Measurements from ENCODE around the gene CNIH3. TPM values are rescaled to one million over a fixed set of nuclear protein-coding genes. Genes with fewer than 3 reads are reported as not detected.
A peak's percentile ranks its signal among the peaks of the same experiment; 100 is the strongest.

CNIH3 gene
- total RNA-seq, 1 donor from 2014 or later = 1.2 TPM

DNA sequence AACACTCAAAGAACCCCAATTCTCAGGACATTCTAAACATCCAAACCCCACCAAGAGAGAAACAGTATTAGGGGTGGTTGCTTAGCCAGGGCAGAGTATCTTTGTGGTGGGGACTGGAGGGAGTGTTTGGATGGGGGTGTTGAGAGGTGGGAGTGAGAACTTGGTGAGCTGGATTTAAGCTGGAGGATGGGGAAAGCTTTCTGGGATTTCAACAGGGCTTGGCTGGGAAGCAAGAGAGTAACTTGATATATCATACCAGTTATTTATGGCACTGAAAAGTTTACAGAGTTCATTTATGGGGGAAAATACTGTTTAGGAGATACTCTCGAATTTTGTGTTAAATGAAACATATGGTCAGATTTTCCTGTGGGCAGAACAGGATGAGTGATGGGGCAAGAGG, 6.8 kb upstream of the CNIH3 start:
- ATAC-seq = no peak
- no peak for DNase-seq (ENCODE audit: missing footprints)
- intact Hi-C loops (cut with DNase I) = no loop called here

DNA sequence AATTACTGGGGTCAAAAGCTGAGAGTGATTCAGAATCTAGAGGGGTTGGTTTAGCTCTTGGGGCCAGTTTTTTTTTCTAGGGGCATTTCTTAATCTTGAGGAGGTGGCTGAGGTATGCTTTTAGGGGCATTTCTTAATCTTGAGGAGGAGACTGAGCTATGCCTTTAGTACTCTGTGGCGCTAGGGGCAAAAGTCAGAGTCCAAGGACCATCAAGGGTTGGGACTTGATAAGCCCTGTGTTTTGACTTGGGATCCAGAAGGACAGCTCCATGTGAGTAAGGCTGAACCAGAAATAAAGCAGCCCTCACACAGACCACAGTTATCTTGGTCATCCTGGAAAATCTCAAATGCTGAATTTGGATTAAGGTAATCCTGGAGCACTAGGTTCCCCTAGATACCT, 3.9 kb upstream of the CNIH3 start:
- no peak for DNase-seq (ENCODE audit: missing footprints)
- intact Hi-C loops (cut with DNase I) = no loop called here
- no peak for ATAC-seq

DNA sequence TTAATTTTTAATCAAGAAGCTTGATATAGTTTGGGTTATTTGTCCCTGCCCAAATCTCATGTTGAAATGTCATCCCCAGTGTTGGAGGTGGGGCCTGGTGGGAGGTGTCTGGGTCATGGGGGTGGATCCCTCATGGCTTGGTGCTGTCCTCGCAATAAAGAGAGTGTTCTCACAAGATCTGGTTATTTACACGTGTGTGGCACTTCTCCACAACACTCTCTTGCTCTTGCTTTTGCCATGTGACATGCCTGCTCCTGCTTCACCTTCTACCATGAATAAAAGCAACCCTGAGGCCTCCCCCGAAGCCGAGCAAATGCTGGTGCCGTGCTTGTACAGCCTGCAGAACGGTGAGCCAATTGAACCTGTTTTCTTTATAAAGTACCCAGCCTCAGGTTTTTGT, 2.6 kb upstream of the CNIH3 start:
- ATAC-seq (no peak), DNase-seq (ENCODE audit: missing footprints) (no peak)
- intact Hi-C loops (cut with DNase I) = no loop called here

DNA sequence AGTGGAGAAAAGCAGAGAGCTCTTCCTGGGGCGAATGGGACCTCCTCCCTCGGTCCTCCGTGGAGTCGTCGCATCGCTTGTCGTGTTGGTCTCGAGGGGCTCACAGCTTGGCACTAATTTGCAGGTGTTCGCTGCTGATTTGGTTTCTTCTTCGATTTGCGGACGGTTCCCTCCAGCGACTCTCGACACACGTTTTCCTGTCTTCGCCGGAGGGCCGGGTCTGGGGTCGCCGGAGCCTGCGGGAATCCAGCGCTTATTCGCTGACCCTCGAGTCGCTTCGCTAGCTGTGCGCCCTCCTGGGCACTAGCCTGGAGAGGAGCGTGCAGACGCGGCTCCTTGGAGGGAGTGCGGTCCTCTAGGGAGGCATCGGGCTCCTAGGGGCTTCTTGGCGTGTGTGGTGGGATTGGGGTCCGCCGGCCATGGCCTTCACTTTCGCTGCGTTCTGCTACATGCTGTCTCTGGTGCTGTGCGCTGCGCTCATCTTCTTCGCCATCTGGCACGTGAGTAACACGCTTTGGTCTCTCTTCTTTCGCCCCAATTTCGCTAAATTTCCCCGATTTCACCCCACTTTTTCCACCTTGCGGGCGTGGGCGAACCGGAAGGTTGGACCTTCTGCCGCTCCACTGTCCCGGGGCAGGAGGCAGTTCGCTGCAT, 766 bp downstream of the CNIH3 start:
- ATAC-seq (no peak), DNase-seq (ENCODE audit: missing footprints) (no peak)
- intact Hi-C loops (cut with DNase I) = no loop called here

DNA sequence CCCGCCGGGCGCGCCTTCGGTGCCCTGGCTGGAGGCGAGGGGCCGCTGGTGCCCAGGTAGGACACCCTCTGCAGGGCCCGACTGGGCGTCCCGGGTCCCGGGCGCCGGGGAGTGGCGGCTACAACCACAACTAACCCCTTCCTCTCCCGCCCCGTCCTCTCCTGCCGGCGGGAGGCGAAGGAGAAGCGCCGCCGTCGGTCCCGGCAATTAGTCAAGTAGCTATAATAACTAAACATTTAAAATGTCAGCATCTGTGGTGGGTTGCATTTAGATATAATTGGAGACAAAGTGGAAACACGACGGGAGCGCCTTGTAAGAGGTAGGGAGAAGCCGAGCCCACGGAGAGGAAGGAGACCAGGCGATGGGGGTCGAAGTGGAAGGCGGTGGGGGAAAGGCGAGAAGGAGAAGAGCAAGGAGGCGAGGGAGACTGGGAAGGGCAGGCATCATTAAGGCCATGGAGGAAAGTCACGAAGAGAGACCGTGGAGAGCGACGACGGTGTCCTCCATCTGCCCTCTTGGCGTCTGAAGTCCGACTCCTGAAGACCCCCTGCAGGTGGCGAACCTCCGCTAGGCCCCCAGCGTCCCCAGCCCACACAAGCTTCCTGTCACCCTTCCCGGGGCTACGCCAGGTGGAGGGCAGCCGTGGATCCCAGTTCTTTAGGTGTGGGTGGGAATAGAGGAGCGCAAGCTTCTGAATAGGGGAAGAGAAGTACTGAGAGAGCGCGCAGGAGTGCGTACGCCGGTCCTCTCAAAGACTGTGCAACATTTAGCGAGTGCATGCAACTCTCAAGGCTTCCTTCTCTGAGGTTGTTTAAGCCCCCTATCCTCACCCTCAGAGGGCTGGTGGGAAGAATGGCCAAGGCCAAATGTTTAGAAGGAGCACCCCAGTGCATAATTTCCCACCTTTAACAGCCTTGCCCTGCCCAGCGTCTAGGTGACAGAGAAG, 1.6 kb downstream of the CNIH3 start:
- ATAC-seq (no peak), DNase-seq (ENCODE audit: missing footprints) (no peak)
- intact Hi-C loops (cut with DNase I) = no loop called here

DNA sequence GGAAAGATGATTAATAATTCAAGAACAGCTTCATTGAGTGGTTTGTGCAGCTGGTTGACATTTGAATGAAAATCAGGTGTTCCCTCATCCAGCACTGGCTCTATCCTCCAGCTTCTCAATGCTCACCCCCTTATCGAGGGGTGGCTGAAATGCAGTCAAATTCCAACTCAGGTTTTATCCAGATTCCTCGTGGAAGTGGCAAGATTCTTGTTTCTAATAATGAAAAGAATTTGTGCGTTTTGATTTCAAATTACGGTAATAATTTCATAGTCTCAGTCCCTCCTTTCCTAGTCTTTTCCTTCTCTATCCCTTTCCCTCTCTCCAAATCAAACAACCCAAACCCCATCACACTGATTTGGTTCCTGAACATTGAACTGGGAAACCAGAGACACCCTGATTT, 3.1 kb downstream of the CNIH3 start:
- DNase-seq (ENCODE audit: missing footprints) = no peak
- intact Hi-C loops (cut with DNase I) = no loop called here
- ATAC-seq = no peak

DNA sequence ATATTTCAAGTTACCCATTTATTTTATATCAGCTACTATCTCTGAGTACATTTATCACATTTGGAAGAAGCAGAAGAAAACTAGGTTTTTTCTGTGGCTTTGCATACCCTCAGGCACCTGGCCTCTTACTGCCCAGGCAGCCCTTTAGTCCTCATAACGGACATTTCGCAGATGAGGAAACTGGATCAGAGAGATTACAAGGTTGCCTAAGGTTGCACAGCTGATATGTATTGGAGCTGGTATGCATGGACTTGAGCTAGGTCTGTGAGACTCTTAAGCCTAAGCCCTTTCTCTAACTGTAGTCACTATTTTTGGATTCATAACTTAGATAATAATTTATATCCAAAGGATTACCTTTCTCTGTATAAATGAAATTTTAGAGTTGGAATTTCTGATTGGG, 4.0 kb downstream of the CNIH3 start:
- DNase-seq (ENCODE audit: missing footprints) = no peak
- intact Hi-C loops (cut with DNase I) = no loop called here
- no peak for ATAC-seq

DNA sequence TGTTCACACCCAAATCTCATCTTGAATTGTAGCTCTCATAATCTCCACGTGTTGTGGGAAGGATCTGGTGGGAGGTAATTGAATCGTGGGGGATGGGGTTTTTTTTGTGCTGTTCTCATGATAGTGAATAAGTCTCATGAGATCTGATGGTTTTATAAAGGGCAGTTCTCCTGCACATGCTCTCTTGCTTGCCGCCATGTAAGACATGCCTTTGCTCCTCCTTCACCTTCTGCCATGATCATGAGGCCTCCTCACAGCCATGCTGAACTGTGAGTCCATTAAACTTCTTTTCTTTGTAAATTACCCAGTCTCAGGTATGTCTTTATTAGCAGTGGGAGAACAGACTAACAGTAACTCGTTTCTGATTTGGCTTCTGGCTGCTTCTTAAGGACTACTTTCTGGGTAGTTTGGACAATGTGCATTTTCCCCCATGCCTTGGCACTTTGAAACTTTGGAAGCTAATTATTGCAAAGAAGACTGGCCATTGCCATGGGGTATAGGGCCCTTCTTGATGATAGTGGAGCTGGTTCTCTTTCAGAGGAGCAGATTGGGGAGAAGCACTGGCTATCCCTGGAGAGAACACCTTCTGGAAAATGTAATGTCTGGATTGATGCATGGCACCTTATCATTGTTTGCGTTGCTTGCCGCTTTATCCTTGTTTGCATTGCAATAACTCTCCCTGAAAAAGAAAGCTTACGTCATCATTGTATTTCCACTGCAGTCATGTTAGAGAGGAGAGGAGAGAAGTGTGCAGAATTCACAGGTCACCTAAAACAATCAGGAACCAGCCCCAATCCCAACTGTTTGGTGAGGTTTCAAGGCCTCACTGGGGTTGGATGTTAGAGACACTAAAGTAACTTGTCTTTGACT, 5.9 kb downstream of the CNIH3 start:
- DNase-seq (ENCODE audit: missing footprints) = no peak

DNA sequence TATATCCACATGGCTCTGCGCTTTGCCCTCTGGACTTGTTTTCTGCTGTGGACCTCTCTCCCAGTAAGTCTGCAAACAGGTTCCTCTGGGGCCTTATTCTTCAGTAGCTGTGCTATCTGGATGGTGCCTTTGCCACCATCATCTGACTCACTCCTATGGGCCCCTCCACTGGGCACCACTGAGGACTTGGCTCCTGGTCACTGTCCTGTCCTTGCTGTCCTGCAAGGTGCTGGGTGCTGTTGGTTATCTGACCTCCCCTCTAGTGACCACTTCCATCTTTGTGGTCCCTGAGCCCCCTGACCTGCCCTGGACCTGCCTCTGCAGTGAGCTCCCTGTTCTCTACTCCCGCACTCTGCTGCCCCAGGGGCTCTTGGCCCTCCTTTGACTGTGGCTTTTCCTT, 6.7 kb downstream of the CNIH3 start:
- no peak for ATAC-seq
- intact Hi-C loops (cut with DNase I) = no loop called here
- no peak for DNase-seq (ENCODE audit: missing footprints)

More for the DNA sequence above, 5.9 kb downstream of the CNIH3 start:
- intact Hi-C loops (cut with DNase I) = no loop called here
- ATAC-seq = no peak

DNA sequence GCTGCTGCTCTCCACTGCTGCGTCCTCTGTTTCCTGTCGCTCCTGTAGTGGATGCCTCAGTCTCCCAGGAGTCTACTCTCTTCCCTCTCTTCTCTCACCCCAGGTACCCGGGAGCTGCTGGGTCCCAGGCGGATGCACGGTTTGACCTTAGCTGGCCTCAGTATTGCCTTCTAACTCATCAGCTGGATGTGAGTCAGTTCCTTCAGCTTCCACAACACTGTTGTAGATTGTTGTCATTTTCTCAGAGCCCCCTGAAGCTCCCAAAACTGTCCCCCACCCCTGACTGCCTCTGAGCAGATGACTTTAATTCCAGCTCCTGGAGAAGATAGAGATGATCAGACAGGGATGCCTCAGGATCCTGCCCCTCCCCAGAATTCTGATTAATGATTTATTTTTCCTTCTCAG, 7.2 kb downstream of the CNIH3 start:
- DNase-seq (ENCODE audit: missing footprints) = no peak
- ATAC-seq = no peak

DNA sequence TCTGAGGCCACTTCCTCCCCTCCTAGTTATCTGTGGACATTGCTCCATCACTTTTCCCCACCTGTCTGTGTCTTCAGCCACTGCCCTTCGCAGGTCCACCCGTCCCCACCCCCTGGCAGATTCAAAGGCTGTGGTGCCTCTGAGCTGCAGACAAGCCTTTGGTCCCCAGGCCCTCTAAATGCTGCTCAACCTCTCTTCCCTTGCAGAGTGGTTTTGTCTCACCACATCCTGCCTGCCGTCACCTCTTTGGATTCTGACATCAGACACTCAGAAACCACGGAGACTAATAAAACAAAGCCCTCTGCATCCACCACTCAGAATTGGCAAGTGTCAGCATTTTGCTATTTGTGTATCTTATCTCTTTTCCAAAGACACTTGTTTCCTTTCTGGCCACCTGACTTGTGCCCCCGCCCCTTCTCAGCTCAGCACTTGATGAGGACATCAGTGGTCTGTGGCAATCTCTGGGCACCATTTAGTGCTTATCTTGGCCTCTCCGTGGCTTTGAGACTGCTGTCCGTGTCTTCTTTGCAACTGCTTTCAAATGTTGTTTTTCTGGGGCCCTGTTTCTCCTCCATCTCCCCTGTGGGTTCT, 7.7 kb downstream of the CNIH3 start:
- no peak for ATAC-seq
- no peak for DNase-seq (ENCODE audit: missing footprints)

More for the DNA sequence above, 7.2 kb downstream of the CNIH3 start:
- intact Hi-C loops (cut with DNase I) = no loop called here

DNA sequence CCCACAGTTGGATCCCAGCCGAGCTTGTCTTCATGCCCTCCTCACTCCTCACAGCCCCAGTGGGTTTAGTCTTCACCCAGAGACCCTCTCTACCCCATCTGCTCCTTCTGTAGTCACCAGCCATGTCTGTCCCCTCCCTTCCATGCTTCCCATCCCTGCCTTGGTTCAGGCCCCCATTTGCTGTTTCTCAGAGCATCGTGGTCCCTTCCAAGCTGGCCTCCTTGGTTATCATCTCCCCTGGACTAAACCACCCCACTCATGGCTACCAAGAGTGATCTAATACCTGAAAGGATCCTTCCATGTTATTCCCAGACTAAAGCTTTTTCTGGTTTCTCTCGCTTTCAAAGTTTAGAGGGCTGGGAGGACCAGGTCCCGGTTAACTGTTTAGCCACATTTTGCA, 8.3 kb downstream of the CNIH3 start:
- no peak for DNase-seq (ENCODE audit: missing footprints)
- intact Hi-C loops (cut with DNase I) = no loop called here

More for the DNA sequence above, 7.7 kb downstream of the CNIH3 start:
- intact Hi-C loops (cut with DNase I) = no loop called here

DNA sequence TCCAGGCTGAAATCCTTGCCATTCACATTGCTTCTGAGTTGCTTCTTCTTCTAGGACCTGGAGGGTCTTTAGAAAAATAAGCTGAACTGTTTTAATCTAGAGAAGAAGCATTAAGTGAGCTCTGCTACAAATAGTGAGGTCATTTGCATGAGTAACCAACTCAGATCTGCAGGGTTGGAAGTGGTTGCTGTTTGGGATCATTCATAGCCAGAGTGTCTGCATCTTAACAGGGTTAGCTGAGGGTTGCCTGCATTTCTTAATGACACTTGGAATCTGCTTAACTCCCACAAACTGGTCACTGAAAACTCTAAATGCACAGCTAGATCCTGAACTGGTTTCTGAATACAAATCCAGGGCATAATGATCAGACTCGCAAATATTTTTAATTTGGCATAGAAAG, 9.9 kb downstream of the CNIH3 start:
- DNase-seq (ENCODE audit: missing footprints) (no peak), ATAC-seq (no peak)
- intact Hi-C loops (cut with DNase I) = no loop called here

More for the DNA sequence above, 8.3 kb downstream of the CNIH3 start:
- ATAC-seq = no peak

DNA sequence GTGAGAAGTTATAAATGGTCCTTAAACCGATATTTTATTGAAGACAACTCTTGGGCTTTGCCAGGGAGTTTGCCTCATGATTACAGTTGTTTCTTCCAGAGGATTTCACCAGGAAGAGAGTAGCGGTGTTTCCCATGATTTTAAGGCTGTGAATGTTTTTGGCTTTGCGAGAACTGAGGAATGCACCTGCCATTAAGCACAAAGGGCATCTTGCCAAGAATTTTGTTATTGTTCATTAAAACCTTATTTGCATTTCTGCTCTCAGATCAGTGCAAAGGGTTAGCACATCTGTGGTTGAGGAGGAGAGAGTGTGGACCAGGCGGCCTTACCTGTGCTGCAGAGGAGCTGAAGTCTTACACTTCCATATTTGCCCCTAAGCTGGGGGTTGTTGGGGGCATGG, 13.8 kb downstream of the CNIH3 start:
- intact Hi-C loops (cut with DNase I) = no loop called here
- ATAC-seq (no peak), DNase-seq (ENCODE audit: missing footprints) (no peak)

DNA sequence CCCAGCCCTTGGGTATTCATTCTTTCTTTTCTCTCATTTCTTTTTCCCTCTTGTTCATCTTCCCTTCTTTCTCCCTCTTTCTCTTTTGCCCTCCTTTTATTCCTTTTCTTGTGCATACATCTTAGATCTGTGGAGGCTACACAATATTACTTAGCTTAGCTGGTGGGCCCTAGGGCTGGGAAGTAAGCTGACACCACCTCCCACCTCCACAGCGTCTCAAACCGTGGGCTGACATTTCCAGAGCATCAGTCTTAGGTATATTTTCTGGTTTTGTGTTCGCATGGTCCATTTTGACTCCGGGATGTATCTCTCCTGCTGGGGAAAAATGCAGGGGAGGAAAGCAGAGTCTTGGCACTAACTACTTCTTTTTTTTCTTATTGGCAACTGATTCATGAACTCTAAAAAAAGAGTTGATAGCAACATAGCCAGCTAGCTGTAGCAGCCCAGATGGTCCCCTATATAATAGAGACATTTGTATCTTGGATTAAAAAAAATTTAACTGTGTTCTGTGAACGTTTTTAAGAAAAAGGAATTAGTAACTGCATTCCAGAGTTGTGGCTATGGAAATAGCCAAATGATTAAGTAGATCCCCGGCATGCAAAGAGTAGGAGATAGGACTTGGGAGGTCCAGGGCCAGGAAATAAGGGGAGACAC, 15.5 kb downstream of the CNIH3 start:
- ATAC-seq (no peak), DNase-seq (ENCODE audit: missing footprints) (no peak)
- intact Hi-C loops (cut with DNase I) = no loop called here

DNA sequence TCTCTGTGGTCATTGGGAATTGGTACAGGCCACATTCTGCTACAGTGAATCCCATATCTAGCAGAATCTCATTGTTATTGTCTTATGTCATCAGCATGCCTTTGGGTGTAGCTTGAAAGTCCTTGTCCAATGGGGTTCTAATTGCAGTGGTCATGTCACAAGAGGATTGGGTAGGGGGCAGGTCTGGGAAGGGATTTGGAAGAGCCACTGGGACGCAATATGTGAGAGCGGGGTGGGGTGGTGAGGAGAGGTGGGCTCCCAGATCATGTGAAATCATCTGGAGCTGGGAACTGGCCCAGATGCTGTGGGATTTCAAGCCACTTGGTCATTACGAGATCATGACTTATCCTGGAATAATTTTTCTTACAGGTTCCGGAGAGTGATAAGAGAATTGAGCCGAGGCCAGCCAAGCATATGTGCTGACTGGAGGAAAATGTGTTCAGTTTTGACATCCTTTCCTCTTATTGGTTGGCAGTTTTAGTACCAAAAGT, 16.3 kb downstream of the CNIH3 start:
- no peak for ATAC-seq
- no peak for DNase-seq (ENCODE audit: missing footprints)
- intact Hi-C loops (cut with DNase I) = no loop called here

DNA sequence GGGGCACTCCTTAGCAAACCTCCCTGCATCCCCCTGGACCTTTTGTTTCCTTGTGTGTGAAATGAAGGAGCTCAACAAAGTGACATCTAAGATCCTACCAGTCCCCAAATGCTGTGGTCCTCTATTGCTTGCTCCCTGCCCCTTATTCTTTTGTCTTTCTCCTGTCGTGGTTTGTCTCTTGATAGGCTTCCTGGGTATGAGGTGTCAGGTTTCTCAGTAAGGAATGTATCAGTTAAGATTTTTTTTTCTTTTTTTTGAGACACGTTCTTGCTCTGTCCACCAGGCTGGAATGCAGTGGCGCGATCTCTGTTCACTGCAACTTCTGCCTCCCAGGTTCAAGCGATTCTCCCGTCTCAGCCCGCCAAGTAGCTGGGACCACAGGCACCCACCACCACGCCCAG, 16.8 kb downstream of the CNIH3 start:
- ATAC-seq = peak; percentile 23
- intact Hi-C loops (cut with DNase I) = no loop called here
- no peak for DNase-seq (ENCODE audit: missing footprints)

DNA sequence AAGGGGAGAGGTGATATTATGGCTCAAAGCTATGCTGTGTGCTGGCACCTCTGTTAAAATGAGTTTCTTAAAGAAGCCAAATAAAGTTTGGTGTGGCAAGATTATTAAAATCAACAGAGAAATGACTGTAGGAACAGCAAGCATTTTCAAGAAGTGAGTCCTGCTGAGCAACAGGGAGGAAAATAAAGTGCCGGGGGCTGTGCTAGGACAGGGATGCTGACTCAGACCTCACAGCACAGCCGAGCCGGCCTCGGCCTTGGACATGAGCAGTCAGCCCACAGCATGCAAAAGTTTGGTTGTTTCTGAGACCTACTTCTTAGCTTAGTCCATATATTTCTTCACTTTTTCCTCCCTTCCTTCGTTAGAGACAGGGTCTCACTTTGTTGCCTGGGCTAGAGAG, 19.2 kb downstream of the CNIH3 start:
- intact Hi-C loops (cut with DNase I) = no loop called here
- ATAC-seq (no peak), DNase-seq (ENCODE audit: missing footprints) (no peak)
